ENCODE data around the gene DNM3.

DNM3 gene

GRCh38 chr1:171869097-171869496 lies 27.8 kb downstream of the DNM3 start:
- ATAC-seq (ENCODE audit: low read depth): no peak
- peaks cover 3% of the 10 kb centered on the region for H3K4me1 ChIP-seq (ENCODE audit: insufficient read depth, poor library complexity, severe bottlenecking)
- no peak overlapping the region for H3K27ac ChIP-seq (ENCODE audit: poor library complexity, severe bottlenecking)
- TF ChIP-seq, protein P1, sequence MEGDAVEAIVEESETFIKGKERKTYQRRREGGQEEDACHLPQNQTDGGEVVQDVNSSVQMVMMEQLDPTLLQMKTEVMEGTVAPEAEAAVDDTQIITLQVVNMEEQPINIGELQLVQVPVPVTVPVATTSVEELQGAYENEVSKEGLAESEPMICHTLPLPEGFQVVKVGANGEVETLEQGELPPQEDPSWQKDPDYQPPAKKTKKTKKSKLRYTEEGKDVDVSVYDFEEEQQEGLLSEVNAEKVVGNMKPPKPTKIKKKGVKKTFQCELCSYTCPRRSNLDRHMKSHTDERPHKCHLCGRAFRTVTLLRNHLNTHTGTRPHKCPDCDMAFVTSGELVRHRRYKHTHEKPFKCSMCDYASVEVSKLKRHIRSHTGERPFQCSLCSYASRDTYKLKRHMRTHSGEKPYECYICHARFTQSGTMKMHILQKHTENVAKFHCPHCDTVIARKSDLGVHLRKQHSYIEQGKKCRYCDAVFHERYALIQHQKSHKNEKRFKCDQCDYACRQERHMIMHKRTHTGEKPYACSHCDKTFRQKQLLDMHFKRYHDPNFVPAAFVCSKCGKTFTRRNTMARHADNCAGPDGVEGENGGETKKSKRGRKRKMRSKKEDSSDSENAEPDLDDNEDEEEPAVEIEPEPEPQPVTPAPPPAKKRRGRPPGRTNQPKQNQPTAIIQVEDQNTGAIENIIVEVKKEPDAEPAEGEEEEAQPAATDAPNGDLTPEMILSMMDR (IDR thresholded peaks at IDR 0.05; ENCODE audit: poor library complexity, severe bottlenecking): no peak
- no peak for DNase-seq (ENCODE audit: low spot score)
- H3K27me3 ChIP-seq (ENCODE audit: insufficient read depth, poor library complexity, severe bottlenecking): no peaks in the 10 kb centered on the region
- no peaks in the 10 kb centered on the region for H3K9me3 ChIP-seq (ENCODE audit: severe bottlenecking)
- H3K4me3 ChIP-seq (ENCODE audit: severe bottlenecking): no peak overlapping the region
- no peaks in the 10 kb centered on the region for H3K36me3 ChIP-seq (ENCODE audit: low read depth)

- Histone ChIP-seq H3K36me3 (ENCODE audit: low read depth) (no peaks in the 10 kb centered on the region), H3K4me3 (ENCODE audit: severe bottlenecking) (no peak overlapping the region), H3K4me1 (ENCODE audit: insufficient read depth, poor library complexity, severe bottlenecking) (peaks cover 3% of the 10 kb centered on the region), H3K9me3 (ENCODE audit: severe bottlenecking) (no peaks in the 10 kb centered on the region), H3K27ac (ENCODE audit: poor library complexity, severe bottlenecking) (no peak overlapping the region), H3K27me3 (ENCODE audit: insufficient read depth, poor library complexity, severe bottlenecking) (no peaks in the 10 kb centered on the region)
- DNase-seq (ENCODE audit: low spot score): no peak
- ATAC-seq (ENCODE audit: low read depth): no peak
- TF ChIP-seq, protein P1 (IDR thresholded peaks at IDR 0.05; ENCODE audit: poor library complexity, severe bottlenecking): no peak
Observed at GRCh38 chr1:171871848-171872247, 30.6 kb downstream of the DNM3 start.

DNA sequence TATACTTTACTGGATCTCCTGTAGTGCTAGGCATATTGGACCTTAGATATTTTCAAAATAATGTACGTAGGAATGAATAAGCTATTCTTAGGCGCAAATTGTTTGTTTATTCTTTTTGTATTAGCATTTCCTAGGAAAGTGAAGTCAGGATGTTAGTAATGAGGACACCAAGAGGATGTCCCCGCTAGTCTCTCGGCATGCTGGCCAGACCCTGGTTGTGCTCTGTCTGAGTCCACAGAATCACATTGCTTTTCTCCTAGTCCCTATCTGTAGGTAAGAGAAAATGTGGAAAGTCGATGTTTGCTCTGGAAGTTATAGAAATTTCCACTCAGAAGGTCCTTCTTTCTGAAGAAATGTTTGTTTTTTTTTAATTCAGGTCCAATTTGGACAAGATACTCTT lies 31.1 kb downstream of the DNM3 start:
- Histone ChIP-seq H3K36me3 (ENCODE audit: low read depth) (no peaks in the 10 kb centered on the region), H3K27me3 (ENCODE audit: insufficient read depth, poor library complexity, severe bottlenecking) (no peaks in the 10 kb centered on the region), H3K9me3 (ENCODE audit: severe bottlenecking) (no peaks in the 10 kb centered on the region), H3K4me1 (ENCODE audit: insufficient read depth, poor library complexity, severe bottlenecking) (peaks cover 3% of the 10 kb centered on the region), H3K27ac (ENCODE audit: poor library complexity, severe bottlenecking) (no peak overlapping the region), H3K4me3 (ENCODE audit: severe bottlenecking) (no peak overlapping the region)
- TF ChIP-seq, protein P1 (IDR thresholded peaks at IDR 0.05; ENCODE audit: poor library complexity, severe bottlenecking): no peak
- DNase-seq (ENCODE audit: low spot score) (no peak), ATAC-seq (ENCODE audit: low read depth) (no peak)

GRCh38 chr1:171873664-171874063 lies 32.4 kb downstream of the DNM3 start:
- Histone ChIP-seq H3K27me3 (ENCODE audit: insufficient read depth, poor library complexity, severe bottlenecking) (no peaks in the 10 kb centered on the region), H3K27ac (ENCODE audit: poor library complexity, severe bottlenecking) (no peak overlapping the region), H3K9me3 (ENCODE audit: severe bottlenecking) (no peaks in the 10 kb centered on the region), H3K4me1 (ENCODE audit: insufficient read depth, poor library complexity, severe bottlenecking) (peaks cover 3% of the 10 kb centered on the region), H3K36me3 (ENCODE audit: low read depth) (no peaks in the 10 kb centered on the region), H3K4me3 (ENCODE audit: severe bottlenecking) (no peak overlapping the region)
- ATAC-seq (ENCODE audit: low read depth): no peak
- TF ChIP-seq, protein P1 (IDR thresholded peaks at IDR 0.05; ENCODE audit: poor library complexity, severe bottlenecking): no peak
- no peak for DNase-seq (ENCODE audit: low spot score)

DNA sequence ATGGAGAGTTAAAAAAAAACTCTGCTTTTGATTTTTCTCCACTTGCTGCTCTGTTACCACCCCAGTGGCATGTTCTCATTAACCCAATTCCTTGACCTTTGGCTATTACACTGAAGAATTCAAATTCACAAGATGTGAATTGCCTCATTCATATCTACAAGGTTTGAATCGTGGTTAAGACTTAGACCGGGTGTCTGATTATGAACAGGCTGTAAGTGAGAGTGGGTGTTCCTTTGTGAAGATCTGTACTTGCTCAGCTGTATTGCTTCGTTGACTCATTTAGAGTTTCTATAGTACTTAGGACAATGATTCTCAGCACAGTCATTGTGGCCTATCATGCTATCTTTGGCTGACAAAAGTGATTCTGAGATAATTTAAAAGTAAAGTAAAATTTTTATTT lies 36.4 kb downstream of the DNM3 start:
- H3K4me1 ChIP-seq (ENCODE audit: insufficient read depth, poor library complexity, severe bottlenecking): no peaks in the 10 kb centered on the region

More for the DNA sequence above, 36.4 kb downstream of the DNM3 start:
- DNase-seq (ENCODE audit: low spot score): no peak
- Histone ChIP-seq H3K36me3 (ENCODE audit: low read depth) (no peaks in the 10 kb centered on the region), H3K4me3 (ENCODE audit: severe bottlenecking) (no peak overlapping the region), H3K9me3 (ENCODE audit: severe bottlenecking) (no peaks in the 10 kb centered on the region), H3K27me3 (ENCODE audit: insufficient read depth, poor library complexity, severe bottlenecking) (no peaks in the 10 kb centered on the region), H3K27ac (ENCODE audit: poor library complexity, severe bottlenecking) (no peak overlapping the region)
- 0 out of 3 replicates have a peak, but pooled peaks have one; percentile 45 for ATAC-seq (ENCODE audit: low read depth)
- TF ChIP-seq, protein P1 (IDR thresholded peaks at IDR 0.05; ENCODE audit: poor library complexity, severe bottlenecking): no peak
